Calu3 (cell line): ENCODE results near the gene USP12. TPM values are rescaled to one million over a fixed set of nuclear protein-coding genes. Genes with fewer than 3 reads are reported as not detected.

ENCODE experiments used
- BruUV-seq: library from RNA; stranded (reverse); fragments of 400-500 nt; replicated peaks from 2 replicates; lab custom pipeline; 2021; lab: Mats Ljungman, UMichigan
- CTCF ChIA-PET: fragments of 300-600 bp; sonication (Branson Sonifier 250); formaldehyde crosslinking; loops from one replicate; lab custom pipeline; 2022; ENCODE audit warnings: antibody characterized with exemption; lab: Charles Lee
- DNase-seq: peaks from one replicate; pipeline ENCODE4 v3.0.0; 2022
- H3K27ac Mint-ChIP-seq: one replicate; pipeline ENCODE4 v1.8.0; 2022; ENCODE audit warnings: mixed read lengths; ENCODE audit not compliant: unreplicated experiment
- H3K27me3 Mint-ChIP-seq: one replicate; pipeline ENCODE4 v1.8.0; 2022; ENCODE audit warnings: mixed read lengths; ENCODE audit not compliant: unreplicated experiment
- H3K36me3 Mint-ChIP-seq: one replicate; pipeline ENCODE4 v1.8.0; 2022; ENCODE audit warnings: mild to moderate bottlenecking, moderate library complexity, mixed read lengths; ENCODE audit not compliant: insufficient read depth, unreplicated experiment
- H3K4me1 Mint-ChIP-seq: one replicate; pipeline ENCODE4 v1.8.0; 2022; ENCODE audit warnings: mild to moderate bottlenecking, low read depth, mixed read lengths; ENCODE audit not compliant: unreplicated experiment
- H3K4me3 Mint-ChIP-seq: one replicate; pipeline ENCODE4 v1.8.0; 2022; ENCODE audit warnings: mild to moderate bottlenecking, low read depth, moderate library complexity, mixed read lengths; ENCODE audit not compliant: unreplicated experiment
- H3K9me3 Mint-ChIP-seq: one replicate; pipeline ENCODE4 v1.8.0; 2022; ENCODE audit warnings: low read depth, mixed read lengths; ENCODE audit not compliant: unreplicated experiment
- CTCF ChIP-seq: fragments of 200-600 bp; IDR thresholded peaks from one replicate; pipeline ENCODE4 v1.8.0; 2022; ENCODE audit warnings: antibody characterized with exemption; ENCODE audit not compliant: unreplicated experiment
- intact Hi-C: fragments of 100-400 bp; cut with micrococcal nuclease; formaldehyde crosslinking; loops from one replicate; pipeline ENCODE4 v1.10.0; 2022; ENCODE audit not compliant: unreplicated experiment
- total RNA-seq: library from RNA; stranded (reverse); gene quantifications from 2 replicates; pipeline ENCODE4 v1.2.3, GENCODE V29; 2022

USP12 gene
- total RNA-seq, 1 experiment from 2014 or later: 20.6 TPM

- H3K4me3 Mint-ChIP-seq: no peak overlapping the region
- H3K9me3 Mint-ChIP-seq: no peaks in the 10 kb centered on the region
- DNase-seq: no peak
- intact Hi-C loops: no loop called here
- peaks cover 40% of the 10 kb centered on the region for H3K4me1 Mint-ChIP-seq
- no peak overlapping the region for H3K27ac Mint-ChIP-seq
- TF ChIP-seq CTCF: no peak
- no peaks in the 10 kb centered on the region for H3K27me3 Mint-ChIP-seq
- no peaks in the 10 kb centered on the region for H3K36me3 Mint-ChIP-seq
- BruUV-seq: no TSS peak
- CTCF ChIA-PET: no interaction called here
Measured at GRCh38 chr13:27176470-27177410, 5.1 kb upstream of the USP12 start.

GRCh38 chr13:27174766-27175455 is 3.3 kb upstream of the USP12 start:
- H3K4me1 Mint-ChIP-seq: peaks cover 40% of the 10 kb centered on the region
- CTCF ChIA-PET: no interaction called here

GRCh38 chr13:27172495-27172842 is 858 bp upstream of the USP12 start:
- intact Hi-C loops: loop anchor here (2.0 to 5.0 kb wide), 2 partner anchors 78 to 100 kb away; partner anchors contain the start of genes RASL11A and RPL21
- no peak for DNase-seq
- TF ChIP-seq CTCF: no peak
- Mint-ChIP-seq H3K4me3 (peak overlapping the region; percentile 83), H3K4me1 (peaks cover 42% of the 10 kb centered on the region), H3K9me3 (no peaks in the 10 kb centered on the region), H3K36me3 (peaks cover 13% of the 10 kb centered on the region), H3K27me3 (no peaks in the 10 kb centered on the region), H3K27ac (peak overlapping the region; percentile 52)
- BruUV-seq: TSS peak; percentile 48
- CTCF ChIA-PET: interaction anchor here (1.1 kb wide), 1 partner anchor 11 kb away, joined by 4 read pairs; no protein-coding TSS in a partner anchor

More at GRCh38 chr13:27174766-27175455, 3.3 kb upstream of the USP12 start:
- TF ChIP-seq CTCF: no peak
- no peak for DNase-seq
- intact Hi-C loops: loop anchor here (5.0 kb wide), 1 partner anchor 97 kb away; the partner anchor contains the start of gene RASL11A
- no TSS peak for BruUV-seq
- no peak overlapping the region for H3K27ac Mint-ChIP-seq
- no peaks in the 10 kb centered on the region for H3K27me3 Mint-ChIP-seq
- H3K9me3 Mint-ChIP-seq: no peaks in the 10 kb centered on the region
- H3K4me3 Mint-ChIP-seq: no peak overlapping the region
- peaks cover 13% of the 10 kb centered on the region for H3K36me3 Mint-ChIP-seq

- peak overlapping the region; percentile 52 for H3K27ac Mint-ChIP-seq
- no peaks in the 10 kb centered on the region for H3K27me3 Mint-ChIP-seq
- DNase-seq: peak; percentile 90
- peaks cover 13% of the 10 kb centered on the region for H3K36me3 Mint-ChIP-seq
- BruUV-seq: no TSS peak
- intact Hi-C loops: loop anchor here (2.0 to 5.0 kb wide), 2 partner anchors 79 to 100 kb away; partner anchors contain the start of genes RASL11A and RPL21
- CTCF ChIA-PET: no interaction called here
- H3K4me1 Mint-ChIP-seq: peaks cover 40% of the 10 kb centered on the region
- peak overlapping the region; percentile 83 for H3K4me3 Mint-ChIP-seq
- TF ChIP-seq CTCF: no peak
- no peaks in the 10 kb centered on the region for H3K9me3 Mint-ChIP-seq
Measured at GRCh38 chr13:27171827-27172494, 350 bp upstream of the USP12 start.
